ENCODE measurements around the gene AGAP1.

Gene AGAP1

DNA sequence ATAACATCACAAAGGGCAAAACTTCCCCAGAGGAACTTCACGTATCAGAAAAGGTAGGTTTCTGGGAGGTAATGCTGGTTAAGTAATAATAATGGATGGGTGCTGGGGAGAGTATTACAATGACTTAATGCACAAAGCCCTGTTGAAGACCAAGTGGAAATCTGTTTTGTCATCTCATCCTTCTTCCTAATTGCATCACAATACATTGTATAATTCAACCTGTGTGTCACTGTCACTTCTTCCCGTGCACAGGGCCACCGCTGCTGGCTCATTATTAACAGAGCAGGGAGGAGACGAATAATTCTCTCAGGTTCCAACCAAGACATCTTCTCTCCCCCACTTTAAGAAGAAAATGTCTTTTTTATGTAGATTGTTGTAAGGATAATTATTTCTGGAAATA lies 290.9 kb downstream of the AGAP1 start:
- DNase-seq (ENCODE audit: low read depth), result no peak
- no peak overlapping the region for H3K4me3 ChIP-seq (ENCODE audit: low read depth, low read length)
- TF ChIP-seq, protein P1, sequence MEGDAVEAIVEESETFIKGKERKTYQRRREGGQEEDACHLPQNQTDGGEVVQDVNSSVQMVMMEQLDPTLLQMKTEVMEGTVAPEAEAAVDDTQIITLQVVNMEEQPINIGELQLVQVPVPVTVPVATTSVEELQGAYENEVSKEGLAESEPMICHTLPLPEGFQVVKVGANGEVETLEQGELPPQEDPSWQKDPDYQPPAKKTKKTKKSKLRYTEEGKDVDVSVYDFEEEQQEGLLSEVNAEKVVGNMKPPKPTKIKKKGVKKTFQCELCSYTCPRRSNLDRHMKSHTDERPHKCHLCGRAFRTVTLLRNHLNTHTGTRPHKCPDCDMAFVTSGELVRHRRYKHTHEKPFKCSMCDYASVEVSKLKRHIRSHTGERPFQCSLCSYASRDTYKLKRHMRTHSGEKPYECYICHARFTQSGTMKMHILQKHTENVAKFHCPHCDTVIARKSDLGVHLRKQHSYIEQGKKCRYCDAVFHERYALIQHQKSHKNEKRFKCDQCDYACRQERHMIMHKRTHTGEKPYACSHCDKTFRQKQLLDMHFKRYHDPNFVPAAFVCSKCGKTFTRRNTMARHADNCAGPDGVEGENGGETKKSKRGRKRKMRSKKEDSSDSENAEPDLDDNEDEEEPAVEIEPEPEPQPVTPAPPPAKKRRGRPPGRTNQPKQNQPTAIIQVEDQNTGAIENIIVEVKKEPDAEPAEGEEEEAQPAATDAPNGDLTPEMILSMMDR (conservative IDR thresholded peaks at IDR 0.05; ENCODE audit: low read depth, low read length), result no peak

DNA sequence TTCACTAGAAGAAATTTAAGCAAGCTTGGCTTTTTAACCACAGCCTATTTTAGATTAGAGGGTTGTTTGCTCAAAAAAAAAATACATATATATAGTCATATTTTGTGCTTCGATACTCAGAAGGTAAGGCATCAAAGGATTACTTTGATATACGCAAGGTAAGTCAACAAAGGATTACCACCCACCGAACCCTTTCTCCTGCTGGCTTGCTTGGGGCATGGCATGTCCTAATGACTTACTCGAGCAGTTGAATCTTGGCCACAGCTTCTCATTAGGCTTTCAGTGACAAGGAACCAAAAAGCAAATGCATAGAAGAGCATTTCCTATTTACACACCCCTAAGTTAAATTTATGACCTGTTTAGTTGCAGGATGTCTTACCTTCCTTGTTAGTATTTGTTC lies 295.7 kb downstream of the AGAP1 start:
- H3K4me3 ChIP-seq (ENCODE audit: low read depth, low read length), result no peak overlapping the region
- TF ChIP-seq, protein P1 (conservative IDR thresholded peaks at IDR 0.05; ENCODE audit: low read depth, low read length), result no peak
- no peak for DNase-seq (ENCODE audit: low read depth)

DNA sequence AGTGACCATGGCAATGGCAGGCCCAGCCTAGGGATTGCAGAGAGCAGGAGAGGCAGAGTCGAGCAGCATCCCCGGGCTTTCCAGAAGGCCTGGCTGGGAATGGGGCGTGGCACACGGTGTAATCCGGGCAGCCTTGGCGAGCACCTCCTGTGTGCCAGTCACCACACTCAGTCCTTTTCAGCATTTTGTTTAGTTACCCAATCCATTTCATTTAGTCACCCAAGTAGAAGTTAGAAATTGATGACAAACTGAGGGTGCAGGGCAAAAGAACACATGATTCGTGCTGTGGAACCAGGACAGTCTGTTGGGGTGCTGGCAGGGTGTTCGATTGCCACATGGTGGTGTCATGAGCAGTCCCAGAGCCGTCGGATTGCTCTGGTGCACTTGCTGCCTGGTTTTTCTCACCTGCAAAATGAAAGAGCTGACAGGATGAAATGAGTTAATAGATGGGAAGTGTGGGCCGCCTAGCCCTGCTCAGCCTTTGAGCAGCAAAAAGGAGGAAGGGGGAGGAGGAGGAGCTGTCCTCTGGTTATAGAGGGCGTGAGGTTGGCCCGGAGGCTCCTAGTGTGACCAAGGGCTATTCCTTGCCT lies 299.4 kb downstream of the AGAP1 start:
- TF ChIP-seq, protein P1 (conservative IDR thresholded peaks at IDR 0.05; ENCODE audit: low read depth, low read length), result peak; percentile 62
- H3K4me3 ChIP-seq (ENCODE audit: low read depth, low read length), result no peak overlapping the region
- DNase-seq (ENCODE audit: low read depth), result peak; percentile 33

DNA sequence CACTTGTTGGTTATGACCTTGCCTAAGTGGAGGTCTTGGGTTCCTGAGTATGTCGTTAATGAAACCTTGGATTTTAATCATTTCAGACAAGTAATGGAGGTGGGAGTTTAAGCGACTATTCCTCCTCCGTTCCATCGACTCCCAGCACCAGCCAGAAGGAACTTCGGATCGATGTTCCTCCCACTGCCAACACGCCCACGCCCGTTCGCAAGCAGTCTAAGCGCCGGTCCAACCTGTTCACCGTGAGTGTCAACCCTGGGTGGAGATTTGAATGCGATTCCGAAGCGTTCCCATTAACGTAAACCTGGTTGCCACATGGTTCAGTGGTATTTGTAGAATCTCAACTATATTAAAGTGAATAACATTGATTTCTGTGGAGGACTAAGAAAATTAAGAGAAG lies 305.4 kb downstream of the AGAP1 start:
- DNase-seq (ENCODE audit: low read depth), result no peak
- TF ChIP-seq, protein P1 (conservative IDR thresholded peaks at IDR 0.05; ENCODE audit: low read depth, low read length), result no peak
- H3K4me3 ChIP-seq (ENCODE audit: low read depth, low read length), result no peak overlapping the region

- no peak overlapping the region for H3K4me3 ChIP-seq (ENCODE audit: low read depth, low read length)
- no peak for DNase-seq (ENCODE audit: low read depth)
- TF ChIP-seq, protein P1 (conservative IDR thresholded peaks at IDR 0.05; ENCODE audit: low read depth, low read length), result no peak
Measured at GRCh38 chr2:235802542-235802941, 308.7 kb downstream of the AGAP1 start.

GRCh38 chr2:235803028-235803427 lies 309.2 kb downstream of the AGAP1 start:
- TF ChIP-seq, protein P1 (conservative IDR thresholded peaks at IDR 0.05; ENCODE audit: low read depth, low read length), result peak; percentile 63
- peak; percentile 51 for DNase-seq (ENCODE audit: low read depth)
- no peak overlapping the region for H3K4me3 ChIP-seq (ENCODE audit: low read depth, low read length)

DNA sequence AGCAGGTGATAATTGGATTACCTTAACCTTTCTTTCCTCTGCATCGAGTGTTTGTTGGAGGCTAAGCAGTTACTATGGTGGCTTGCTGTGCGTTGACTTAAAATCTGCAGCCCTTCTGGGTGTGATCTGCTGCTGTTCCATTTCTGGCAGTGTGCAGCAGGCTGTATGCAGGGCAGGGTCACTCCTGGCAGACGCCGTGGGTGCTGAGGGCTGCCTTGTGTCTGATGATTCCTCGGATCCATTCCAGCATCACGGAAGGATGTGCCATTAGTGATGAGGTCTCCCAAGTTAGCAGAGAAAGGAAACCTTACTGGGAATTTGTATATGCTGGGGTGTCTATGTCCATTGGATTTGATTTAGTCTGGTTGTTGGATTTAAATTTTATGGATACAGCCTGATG lies 310.8 kb downstream of the AGAP1 start:
- TF ChIP-seq, protein P1 (conservative IDR thresholded peaks at IDR 0.05; ENCODE audit: low read depth, low read length), result no peak
- H3K4me3 ChIP-seq (ENCODE audit: low read depth, low read length), result no peak overlapping the region
- no peak for DNase-seq (ENCODE audit: low read depth)
